ENCODE measurements around the gene CHST11.

Gene CHST11

DNA sequence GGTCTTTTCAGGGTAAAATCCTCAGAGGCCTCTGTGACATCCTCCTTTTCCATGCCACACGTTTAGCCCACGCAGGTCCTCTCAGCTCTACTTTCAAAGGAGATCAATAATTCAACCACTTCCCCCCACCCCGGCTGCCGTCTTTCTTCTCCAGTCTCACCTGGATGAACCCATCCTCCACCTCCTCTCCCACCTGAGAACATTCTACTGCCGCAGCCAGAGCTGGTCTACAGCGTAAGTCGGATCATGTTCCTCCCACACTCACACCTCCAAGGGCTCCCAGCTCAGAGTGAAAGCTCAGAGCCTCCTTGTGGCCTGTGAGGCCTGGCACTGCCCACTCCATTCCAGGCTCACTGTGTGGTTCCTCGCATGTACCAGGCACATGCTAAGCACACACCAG lies 246.6 kb downstream of the CHST11 start:
- no peak for DNase-seq

DNA sequence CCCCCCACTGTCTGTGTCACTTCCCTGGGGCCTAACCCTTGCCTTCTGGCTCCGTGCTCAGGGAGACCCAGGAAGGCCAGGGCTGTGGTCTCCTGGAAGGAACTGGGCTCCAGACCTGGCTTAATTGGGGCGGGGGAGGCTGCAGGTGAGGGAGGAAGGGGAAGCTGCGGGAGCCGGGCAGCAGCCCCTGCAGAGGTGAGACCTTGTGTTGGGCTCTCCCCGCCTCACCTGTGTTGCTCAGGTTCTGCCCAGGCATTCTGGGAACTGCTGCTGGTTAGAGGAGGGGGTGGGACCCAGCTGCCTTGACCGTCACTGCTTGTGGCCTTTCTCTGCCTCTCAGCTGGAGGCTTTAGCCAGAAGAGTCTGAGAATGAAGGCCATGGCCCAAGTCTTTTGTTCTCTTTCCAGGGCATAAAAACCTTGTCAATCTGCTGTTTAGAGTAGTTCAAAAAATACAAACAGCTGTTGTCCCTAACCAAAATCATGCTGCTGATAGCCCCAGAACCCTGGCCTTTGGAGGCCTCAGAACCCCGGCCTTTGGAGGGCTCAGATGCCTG lies 247.6 kb downstream of the CHST11 start:
- no peak for DNase-seq

DNA sequence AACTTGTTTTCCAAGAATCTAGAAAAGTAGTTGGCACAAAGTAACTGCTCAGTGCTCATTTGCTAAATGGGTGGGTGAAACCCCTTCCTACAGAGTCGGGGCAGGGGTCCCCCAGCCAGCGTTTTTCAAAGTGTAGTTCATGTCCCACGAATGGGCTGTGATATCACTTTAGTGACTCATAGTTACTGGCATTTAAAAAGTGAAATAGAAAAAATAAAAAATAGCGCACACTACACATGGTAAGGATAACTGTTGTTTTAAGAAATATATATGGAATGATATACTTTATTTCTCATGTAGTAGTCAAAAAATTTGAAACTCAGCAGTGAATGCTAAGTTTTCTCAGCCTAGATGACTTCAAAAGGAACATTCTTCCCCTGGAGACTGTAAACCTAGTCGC lies 250.4 kb downstream of the CHST11 start:
- no peak for DNase-seq

DNA sequence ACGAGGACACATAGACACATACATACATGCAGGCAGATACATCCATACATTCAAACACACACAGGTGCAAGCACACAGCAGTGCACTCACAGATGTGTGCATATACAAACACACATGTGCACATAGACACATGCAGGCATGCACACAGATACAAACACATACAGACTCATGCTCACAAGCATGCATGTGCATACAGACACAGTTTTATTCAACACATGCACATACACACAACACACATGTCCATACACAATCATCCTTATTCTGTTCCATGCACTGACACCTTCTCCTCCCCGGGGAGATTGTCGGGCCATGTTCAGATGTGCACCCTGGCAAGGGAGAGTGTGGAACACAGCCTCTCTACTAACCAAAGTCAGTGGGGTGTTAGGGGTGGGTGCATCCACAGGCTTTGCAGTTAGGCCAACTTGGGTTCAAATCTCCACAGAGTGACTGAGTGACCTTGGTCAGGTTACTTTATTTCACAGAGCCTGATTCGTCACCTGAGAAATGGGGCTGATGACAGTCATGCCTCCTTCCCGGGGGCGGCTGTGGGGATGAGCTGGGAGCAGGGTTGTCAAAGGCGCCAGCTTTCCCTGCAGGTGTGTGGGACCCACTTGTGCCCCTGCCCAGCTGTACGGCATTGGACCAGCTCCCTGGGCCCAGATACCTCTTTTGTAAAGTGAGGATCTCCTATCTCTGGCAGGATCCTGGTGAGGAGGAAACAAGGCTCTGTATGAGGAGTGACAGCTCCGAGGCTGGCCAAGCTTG lies 251.2 kb downstream of the CHST11 start:
- no peak for DNase-seq

DNA sequence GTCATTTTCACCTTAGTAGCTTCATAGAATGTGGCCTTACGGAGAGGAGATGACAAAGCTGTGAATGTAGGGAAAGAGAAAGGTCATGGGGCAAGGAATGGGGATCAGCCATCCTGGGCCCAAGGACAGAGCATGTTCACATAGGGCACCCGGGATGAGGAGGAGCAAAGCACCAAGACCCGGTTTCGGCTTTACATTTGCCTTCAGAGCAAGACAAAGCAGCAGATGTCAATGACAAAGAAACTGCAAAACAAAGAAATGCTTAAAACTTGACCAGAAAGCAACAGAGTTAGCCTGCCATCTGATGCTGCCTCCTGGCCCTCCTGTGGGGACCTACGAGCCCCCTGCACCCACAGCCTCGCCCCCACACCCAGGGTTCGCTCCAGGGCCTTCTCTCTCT lies 252.1 kb downstream of the CHST11 start:
- no peak for DNase-seq

DNA sequence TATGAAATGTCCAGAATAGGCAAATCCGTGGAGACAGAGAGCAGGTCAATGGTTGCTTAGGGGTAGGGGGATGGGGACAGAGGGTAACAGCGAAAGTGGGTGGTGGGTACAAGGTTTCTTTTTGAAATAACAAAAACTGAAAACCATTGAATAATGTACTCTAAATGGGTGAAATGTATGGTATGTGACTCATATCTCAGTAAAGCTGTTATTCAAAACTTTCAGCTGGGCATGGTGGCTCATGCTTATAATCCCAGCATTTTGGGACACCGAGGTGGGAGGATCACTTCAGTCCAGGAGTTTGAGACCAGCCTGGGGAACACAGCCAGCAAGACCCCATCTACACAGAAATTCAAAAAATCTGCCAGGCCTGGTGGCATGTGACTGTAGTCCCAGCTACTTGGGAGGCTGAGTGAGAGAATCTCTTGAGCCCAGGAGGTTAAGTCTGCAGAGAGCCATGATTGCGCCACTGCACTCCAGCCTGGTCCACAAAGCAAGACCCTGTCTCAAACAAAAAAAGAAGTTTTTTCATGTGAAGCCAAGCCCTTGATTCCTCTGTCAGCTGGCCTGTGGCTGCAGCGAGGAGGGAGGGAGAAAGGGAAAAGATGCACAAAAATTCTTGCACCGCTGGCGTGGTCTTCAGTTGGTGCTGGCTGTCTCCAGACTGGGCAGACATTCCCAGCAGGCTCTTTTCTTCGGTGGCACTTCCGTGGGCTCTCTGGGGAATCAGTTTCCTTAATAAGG lies 253.1 kb downstream of the CHST11 start:
- no peak for DNase-seq

DNA sequence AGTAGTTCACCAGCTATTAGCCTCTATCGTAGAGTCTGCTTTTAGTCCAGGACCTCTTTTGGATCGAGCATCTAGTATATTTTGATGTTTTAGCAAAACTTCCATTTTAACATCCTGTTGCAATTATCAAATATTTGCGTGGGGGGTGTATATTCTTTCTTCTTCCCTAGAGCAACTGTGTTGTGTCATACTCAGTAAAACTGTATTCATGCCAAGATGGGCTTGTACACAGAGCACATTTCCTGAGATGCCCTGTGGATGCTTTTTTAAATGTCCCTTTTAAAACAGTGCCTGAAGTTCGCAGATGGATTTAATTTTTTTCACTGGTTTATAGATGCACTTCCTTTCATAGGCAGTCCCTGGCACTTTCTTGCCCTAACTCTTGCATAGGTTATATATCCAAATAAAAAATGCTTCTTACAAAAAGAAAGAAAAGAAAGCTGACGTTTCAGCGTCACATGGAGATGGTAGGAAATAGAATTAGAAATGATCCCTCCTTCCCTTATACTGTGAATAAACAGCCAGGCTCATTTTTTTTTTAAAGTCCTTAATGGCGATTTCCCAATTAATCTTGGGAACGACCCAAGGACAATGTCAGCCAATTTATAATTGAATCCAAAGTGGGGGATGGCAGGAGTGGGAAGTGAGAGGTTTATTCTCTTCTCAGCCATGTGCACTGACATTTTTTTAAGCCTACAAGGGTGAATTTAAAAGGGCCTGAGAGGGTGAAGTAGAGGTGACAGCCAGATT lies 254.4 kb downstream of the CHST11 start:
- DNase-seq: no peak

DNA sequence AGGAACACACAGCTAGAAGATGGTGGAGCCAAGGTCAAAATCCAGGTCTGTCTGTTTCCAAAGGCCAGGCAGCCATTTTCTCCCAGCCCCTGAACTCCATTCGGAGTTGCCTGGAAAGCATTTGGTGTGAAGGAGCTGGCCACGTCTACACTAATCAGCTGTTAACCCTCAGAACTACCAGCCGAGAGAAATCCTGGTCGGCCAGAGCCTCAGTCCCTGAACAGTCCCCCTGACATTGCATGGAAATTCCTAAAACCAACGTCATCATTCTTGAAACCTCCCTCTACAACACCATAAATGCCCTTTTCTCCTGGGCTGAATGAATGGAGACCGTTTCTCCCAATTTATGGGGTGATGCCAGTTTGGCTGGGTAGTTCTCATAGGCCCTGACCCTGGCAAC lies 255.7 kb downstream of the CHST11 start:
- no peak for DNase-seq

DNA sequence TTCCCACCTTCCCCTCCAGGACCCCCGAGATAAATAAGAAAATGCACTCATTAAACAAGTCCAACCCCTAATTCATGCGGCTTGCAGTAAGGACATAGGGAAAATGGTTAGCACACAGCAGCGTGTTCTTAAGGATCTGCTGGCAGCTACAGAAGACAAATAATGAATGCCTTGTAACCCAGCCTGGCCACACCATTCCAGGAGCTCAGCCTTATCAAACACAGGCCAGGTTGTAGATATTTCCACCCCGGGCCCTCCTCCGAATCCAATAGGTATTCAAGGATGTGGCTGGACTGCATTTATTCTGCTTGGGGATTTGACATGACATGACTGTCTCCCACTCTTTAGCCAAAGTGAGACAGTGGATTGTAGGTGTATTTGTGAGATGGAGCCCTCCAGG lies 256.2 kb downstream of the CHST11 start:
- DNase-seq: no peak

DNA sequence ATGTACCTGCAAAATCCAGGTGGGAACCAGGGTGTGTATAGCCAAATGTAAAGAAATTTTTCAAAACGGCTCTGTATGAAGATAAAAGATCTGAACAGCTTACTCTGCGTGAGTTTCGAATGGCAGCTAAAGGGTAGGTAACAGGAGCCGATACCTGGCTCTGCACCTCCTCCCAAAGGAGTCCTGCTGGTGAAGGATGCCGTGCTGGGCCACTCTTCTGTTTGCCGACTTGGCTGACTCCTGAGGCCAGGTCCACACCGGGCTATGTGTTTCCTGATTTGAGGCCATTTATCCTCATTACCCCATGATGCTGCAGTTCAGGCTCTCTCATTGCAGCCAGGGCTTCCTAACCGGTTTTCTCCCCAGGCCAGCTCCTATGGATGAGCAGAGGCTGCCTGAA lies 256.7 kb downstream of the CHST11 start:
- DNase-seq: no peak

DNA sequence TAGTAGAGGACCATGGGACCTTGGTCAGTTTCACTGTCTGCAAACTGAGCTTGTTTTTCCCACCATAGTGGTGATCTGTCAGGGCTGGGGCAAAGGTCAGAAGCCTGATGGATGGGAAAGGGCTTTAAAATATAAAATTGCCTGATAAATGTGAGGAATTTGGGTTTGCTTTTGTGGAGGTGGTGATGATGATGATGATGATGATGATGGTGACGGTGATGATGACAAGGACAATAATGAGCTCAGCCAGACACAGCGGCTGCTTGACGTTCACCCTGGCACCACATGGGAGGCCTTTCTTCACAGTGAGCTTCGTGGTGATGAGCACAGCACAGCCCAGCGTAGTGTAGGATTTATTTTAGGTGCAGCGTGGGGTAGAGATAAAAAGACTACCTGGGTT lies 257.6 kb downstream of the CHST11 start:
- DNase-seq: no peak

DNA sequence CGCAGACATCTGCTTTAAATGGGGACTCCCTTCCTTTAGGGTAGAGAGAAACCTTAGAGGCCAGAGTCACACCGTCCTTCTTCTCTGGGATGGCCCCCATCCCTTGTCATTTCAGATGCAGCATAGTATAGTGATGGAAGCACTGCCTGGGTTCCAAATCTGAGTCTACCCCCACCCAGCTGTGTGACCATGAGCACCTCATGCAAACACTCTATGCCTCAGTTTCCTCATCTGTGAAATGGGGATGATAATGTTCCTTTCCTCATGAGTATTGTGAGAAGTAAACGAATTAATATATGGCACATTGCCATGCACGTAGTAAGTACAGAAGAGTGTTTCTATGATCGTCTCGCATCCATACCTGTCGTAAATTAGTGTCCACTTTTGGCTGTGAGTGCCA lies 259.4 kb downstream of the CHST11 start:
- DNase-seq: no peak

DNA sequence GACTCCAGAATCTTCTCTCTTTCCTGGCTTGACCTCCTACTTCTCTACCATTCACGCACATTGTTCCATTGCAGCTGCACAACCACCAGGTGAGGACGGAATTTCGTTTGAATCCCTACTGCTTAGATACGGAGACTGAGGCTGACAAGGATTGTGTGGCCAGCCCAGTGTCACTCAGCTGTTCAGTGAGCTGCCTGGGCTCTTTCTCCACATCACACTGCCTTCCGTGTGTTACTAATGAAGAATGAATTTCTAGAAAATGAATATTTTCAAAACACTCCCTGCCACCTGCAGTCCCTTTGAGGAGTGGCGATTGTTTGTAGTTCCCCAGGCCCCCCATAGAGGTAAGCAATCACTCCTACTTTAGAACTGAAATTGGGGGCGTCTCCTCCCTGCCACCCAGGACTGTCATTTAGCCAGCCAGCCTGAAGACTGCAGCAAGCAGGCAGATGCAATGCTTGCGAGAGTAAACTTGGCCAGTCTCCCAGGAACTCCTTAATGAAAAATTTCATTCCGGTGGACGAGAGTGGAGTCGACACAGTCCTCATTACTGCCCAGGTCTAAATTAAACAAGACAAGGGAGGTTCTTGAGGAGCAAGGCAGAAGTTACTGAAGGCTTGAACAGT lies 261.7 kb downstream of the CHST11 start:
- DNase-seq: no peak

DNA sequence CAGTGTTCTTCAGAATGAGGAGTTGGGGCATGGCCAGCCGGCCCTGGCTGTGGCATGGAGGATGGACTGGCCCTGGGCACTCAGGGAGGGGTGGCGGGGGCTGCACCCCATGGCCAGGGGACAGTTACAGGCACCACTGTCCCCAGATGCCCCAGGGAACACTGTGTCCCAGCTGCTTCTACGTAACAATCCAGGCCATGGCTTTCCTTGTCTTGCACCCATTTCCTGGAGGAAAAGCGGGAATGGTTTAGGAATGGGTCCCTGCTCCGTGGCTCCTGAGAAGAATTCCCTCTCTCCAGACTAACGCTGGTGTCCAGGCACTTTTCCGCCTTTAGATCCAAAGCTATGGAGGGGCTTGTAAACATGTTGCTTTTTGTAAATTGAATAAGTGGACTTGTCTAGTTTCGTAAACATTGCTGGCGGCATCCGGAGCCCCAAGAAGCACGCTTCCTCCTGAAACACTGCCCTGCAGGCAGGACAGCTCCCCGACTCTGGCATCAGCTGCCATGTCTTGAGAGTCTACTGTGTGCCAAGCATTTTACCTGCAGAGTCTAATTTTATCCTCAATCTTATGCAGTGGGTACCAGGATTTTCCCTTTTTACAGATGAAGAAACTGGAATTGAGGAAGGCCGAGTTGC lies 263.1 kb downstream of the CHST11 start:
- DNase-seq: no peak

DNA sequence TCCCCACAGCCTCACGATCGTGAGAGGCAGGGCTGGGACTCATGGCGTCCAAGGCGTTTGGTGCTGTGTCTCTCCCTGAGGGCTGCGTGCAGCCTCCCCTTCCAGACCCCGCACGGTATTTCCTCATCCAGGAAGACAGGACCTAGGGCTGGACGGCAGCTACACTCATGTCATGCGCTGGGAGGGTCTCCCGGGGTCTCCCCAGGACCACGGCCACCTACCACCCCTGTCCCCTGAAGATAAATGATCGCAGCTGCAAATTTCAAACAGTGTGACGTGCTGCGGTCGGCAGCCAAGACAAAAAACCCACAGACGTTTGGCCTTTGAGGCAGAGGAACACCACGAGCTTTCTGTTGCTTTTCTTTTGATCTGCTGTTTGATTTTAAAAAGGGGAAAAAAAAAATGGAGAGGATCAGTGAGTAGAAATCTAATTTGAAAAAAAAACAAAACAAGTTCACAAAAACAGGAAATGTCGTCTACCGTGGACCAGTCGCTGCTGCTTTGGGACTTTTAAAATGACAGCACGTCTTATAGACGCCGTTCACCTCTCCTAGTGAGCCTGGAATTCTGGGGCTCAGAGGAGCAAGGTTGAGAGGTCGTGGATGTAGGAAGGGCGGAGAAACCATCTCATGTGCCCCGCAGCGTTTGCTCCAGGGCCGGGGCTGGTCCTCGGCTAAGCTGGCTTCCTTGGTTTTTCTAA lies 263.7 kb downstream of the CHST11 start:
- no peak for DNase-seq

DNA sequence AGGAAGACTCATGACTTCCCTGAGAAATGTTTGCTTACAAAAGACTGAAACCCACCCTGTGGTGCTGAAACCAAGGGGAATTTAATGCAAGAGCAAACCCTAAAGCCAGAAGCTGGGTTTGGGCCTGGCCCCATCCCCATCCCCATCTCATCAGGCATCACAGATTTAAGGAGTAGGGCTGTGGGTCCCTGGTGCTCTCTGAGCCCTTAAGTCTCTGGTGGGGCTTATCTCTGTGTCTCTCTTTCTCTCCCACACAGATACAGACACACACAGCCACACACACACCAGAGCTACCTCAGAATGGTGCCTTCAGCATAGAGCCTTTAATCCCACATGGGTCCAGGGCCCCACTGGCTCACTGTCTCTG lies 264.3 kb downstream of the CHST11 start:
- no peak for DNase-seq

DNA sequence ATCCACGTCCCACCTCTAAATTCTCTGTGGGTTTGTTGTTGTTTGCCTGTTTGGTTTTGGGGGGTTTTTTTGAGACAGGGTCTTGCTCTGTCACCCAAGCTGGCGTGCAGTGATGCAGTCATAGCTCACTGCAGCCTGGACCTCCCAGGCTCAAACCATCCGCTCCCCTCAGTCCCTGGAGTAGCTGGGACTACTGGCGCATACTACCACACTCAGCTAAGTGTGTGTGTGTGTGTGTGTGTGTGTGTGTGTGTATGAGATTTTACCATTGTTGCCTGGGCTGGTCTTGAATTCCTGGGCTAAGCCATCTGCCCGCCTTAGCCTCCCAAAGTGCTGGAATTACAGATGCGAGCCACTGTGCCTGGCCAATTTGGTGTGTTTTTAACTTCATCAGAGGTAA lies 265.2 kb downstream of the CHST11 start:
- no peak for DNase-seq

DNA sequence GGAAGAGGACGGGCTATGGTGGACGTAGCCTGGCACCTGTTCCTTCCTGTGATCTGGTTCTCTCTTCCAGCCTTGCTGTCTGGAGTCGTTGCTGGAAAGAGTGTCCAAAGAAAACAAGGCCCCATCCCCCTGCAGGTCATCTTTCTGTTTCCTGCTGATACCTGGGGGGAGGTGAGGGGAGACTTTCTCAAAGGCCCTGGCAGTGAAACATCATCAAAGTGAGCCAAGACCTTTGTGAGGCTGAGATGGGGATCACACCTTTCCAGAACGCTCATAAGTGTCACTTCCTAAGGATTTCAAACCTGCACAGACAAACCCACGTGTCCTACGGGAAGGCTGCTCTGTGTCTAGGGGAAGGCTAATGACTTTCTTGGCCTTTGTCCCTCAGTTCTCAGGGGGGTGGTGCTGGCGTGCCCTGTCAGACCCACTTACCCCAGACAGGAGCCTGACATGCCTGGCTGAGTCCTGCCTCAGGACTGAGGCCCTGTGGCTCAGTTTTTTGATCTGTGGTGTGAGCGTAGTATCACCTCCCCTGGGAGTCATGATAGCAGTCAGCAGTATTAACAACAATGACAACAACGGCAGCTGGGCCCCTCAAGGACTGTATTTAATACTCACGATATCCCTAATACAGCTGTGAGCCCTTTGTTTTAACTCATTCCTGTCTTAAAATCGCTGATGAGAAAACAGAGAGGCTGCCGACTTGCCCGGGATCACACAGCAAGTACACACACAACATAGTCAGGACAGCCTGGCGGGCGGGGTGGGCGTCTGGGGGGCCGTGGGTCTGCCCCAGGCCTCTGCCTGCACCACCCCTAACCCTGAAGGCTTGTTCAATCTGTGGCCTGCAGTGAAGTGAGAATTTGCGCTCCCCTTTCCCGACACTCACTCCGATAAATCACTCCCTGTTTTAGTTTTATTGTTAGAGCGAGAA lies 266.1 kb downstream of the CHST11 start:
- DNase-seq: no peak

DNA sequence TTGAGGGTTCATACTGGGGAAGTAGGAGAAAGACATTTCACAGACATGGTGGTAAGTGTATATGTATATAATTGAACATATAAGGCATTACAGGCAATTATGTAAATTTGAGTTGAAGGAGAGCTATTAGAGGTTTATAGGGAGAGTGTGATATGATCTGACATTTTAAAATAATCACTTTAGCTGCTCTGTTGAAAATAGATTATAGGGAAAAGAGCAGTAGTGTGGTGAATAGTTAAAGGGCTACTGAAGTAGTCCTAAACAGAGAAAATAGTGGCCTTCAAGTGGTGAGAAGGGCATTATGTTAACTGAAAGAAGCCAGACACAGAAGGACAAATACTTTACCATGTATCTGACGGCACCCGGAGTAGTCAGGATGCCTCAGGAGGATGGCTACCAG lies 267.1 kb downstream of the CHST11 start:
- no peak for DNase-seq

DNA sequence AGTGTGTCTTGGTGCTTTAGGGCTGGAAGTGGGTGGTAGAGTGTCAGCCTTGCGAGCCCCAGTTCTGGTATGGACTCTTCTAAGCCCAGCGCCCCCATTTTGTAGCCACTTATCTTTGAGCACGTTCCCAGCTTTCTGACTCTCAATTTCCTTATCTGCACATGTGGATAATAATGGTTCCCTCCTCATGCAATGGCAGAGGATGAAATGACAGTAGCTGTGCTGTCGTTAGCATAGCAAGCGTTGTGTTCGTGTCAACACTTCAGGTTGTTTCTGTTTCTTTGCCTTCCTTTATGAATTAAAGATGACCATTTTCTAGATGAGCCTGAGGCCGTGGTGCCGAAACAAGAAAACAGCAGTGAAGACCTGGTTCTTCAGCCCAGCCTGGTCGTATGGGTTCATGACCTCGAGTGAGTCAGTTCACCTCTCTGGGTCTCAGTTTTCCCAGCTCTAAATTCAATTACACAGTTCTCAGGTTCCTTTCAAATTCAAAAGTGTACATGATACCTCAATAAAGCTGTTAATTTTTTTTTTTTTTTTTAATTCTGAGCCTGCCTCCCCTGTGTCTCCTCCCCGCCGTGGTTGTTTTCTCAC lies 268.3 kb downstream of the CHST11 start:
- DNase-seq: no peak
